K562 (cell line): ENCODE results near the gene SELENOI.

Experiments
- EP300 ChIP-seq: IDR thresholded peaks from 2 replicates; pipeline ENCODE4 v1.6.1; 2012; ENCODE audit warnings: low read length, improper control_type of control experiment
- POLR2A ChIP-seq: fragments of 450-650 bp; conservative IDR thresholded peaks from 2 replicates; pipeline ENCODE4 v1.6.1; 2016
- POLR2AphosphoS5 ChIP-seq: IDR thresholded peaks from 2 replicates; pipeline ENCODE4 v1.6.1; 2011; ENCODE audit warnings: mild to moderate bottlenecking, low read depth, low read length, moderate library complexity; ENCODE audit not compliant: control insufficient read depth, insufficient read depth
- POLR2G ChIP-seq: fragments of 200-400 bp; formaldehyde crosslinking; IDR thresholded peaks from 2 replicates; pipeline ENCODE4 v1.6.1; 2017; ENCODE audit warnings: low read depth, mild to moderate bottlenecking, antibody characterized with exemption, low read length, moderate library complexity
- SREBF1 ChIP-seq: fragments of 150-350 bp; IDR thresholded peaks from 2 replicates; pipeline ENCODE4 v1.6.1; 2014; ENCODE audit warnings: antibody characterized with exemption, low read depth, low read length, borderline replicate concordance
- YY1 ChIP-seq, 3 experiments: IDR thresholded peaks; 2 replicates each; pipeline ENCODE4 v1.6.1; 2011; ENCODE audit warnings: low read length in 2 of 3, mild to moderate bottlenecking in 2 of 3, moderate library complexity in 2 of 3, borderline replicate concordance in 1 of 3, control low read depth in 1 of 3, low read depth in 1 of 3; ENCODE audit not compliant: insufficient read depth in 3 of 3, insufficient replicate concordance in 2 of 3, control insufficient read depth in 1 of 3, insufficient read length in 1 of 3; ENCODE audit errors: extremely low read depth in 1 of 3
- ZNF121 ChIP-seq: sonication (generic); formaldehyde crosslinking; conservative IDR thresholded peaks from 2 replicates; pipeline ENCODE4 v1.8.0; 2022; ENCODE audit warnings: missing genetic modification reagents
- ZNF134 ChIP-seq: fragments of 250-450 bp; sonication (Bioruptor Pico); conservative IDR thresholded peaks from 2 replicates; pipeline ENCODE4 v1.4.0; 2020
- TF ChIP-seq, protein P1 (sequence below): fragments of 250-450 bp; sonication (Bioruptor Pico); IDR thresholded peaks from 2 replicates; pipeline ENCODE4 v1.8.0; 2021; ENCODE audit warnings: moderate library complexity, mild to moderate bottlenecking, inconsistent platforms
- TF ChIP-seq, protein P2 (sequence below), 3 experiments: IDR thresholded peaks in 2 of 3; conservative IDR thresholded peaks in 1 of 3; 2 replicates each; pipeline ENCODE4 v1.5.1; 2011 to 2012; ENCODE audit warnings: low read length in 3 of 3, mild to moderate bottlenecking in 3 of 3, control low read depth in 2 of 3, improper control_type of control experiment in 1 of 3, inconsistent platforms in 1 of 3, low read depth in 1 of 3, mixed read lengths in 1 of 3, moderate library complexity in 1 of 3; ENCODE audit not compliant: insufficient read depth in 2 of 3

DNA sequence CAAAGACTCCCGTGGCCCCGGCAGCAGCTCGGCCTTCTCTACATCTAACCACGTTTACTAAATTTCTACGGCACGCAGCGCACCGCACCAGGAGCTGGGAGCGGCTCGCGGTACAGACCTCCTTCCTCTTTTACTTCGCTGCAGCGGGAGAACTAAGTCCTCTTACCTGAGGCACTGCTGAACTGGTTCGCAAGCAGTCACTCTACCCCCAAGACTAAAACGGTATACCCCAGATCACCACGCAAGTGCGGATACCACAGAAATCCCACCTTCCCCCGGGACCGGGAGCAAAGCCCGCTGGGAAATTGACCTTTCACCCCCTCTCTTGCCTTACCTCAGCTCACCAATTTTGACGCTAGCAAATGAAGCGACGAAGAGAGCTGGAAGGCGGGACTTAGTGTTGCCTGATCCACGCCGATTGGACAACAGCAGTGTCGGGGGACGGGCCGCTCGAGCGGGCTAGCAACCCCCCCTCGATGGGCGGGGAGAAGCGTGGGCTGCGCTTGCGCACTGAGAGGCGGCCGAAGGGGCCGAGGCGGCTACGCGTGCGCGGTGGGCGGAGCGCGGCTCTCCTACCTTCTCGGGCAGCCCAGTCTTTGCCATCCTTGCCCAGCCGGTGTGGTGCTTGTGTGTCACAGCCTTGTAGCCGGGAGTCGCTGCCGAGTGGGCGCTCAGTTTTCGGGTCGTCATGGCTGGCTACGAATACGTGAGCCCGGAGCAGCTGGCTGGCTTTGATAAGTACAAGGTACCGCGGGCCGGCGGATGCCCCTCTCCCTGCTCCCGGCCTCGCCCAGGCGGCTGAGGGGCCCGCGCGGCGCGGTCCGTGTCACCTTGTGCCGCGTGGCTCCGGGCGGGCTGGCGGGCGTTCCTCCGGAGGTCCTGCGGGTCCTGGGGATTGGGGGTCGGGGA, at the start of gene SELENOI:
- TF ChIP-seq, protein P1, sequence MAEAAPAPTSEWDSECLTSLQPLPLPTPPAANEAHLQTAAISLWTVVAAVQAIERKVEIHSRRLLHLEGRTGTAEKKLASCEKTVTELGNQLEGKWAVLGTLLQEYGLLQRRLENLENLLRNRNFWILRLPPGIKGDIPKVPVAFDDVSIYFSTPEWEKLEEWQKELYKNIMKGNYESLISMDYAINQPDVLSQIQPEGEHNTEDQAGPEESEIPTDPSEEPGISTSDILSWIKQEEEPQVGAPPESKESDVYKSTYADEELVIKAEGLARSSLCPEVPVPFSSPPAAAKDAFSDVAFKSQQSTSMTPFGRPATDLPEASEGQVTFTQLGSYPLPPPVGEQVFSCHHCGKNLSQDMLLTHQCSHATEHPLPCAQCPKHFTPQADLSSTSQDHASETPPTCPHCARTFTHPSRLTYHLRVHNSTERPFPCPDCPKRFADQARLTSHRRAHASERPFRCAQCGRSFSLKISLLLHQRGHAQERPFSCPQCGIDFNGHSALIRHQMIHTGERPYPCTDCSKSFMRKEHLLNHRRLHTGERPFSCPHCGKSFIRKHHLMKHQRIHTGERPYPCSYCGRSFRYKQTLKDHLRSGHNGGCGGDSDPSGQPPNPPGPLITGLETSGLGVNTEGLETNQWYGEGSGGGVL (CRISPR knock-in tag) = no peak
- peak; percentile 35; the same call in 1 of the 2 replicates for TF ChIP-seq EP300
- TF ChIP-seq POLR2G = peak; percentile 90
- no peak for TF ChIP-seq ZNF121 (CRISPR knock-in tag)
- TF ChIP-seq, protein P2, sequence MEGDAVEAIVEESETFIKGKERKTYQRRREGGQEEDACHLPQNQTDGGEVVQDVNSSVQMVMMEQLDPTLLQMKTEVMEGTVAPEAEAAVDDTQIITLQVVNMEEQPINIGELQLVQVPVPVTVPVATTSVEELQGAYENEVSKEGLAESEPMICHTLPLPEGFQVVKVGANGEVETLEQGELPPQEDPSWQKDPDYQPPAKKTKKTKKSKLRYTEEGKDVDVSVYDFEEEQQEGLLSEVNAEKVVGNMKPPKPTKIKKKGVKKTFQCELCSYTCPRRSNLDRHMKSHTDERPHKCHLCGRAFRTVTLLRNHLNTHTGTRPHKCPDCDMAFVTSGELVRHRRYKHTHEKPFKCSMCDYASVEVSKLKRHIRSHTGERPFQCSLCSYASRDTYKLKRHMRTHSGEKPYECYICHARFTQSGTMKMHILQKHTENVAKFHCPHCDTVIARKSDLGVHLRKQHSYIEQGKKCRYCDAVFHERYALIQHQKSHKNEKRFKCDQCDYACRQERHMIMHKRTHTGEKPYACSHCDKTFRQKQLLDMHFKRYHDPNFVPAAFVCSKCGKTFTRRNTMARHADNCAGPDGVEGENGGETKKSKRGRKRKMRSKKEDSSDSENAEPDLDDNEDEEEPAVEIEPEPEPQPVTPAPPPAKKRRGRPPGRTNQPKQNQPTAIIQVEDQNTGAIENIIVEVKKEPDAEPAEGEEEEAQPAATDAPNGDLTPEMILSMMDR (IDR thresholded peaks at IDR 0.05 in 2 of 3, conservative IDR thresholded peaks at IDR 0.05 in 1 of 3; ENCODE audit: insufficient read depth in 2 of 3, low read depth in 1 of 3, low read length in 3 of 3) = no peak
- TF ChIP-seq SREBF1 = no peak
- TF ChIP-seq POLR2AphosphoS5 = peak; percentile 91
- TF ChIP-seq YY1 (IDR thresholded peaks at IDR 0.05; ENCODE audit: borderline replicate concordance in 1 of 3, control insufficient read depth in 1 of 3, extremely low read depth in 1 of 3, insufficient read depth in 3 of 3, insufficient read length in 1 of 3, insufficient replicate concordance in 2 of 3, low read depth in 1 of 3, low read length in 2 of 3) = peak in 2 of 3 experiments; percentile 31 to 70
- TF ChIP-seq POLR2A = peak; percentile 99
- TF ChIP-seq ZNF134 (CRISPR knock-in tag) = 0 out of 2 replicates have a peak, but pooled peaks have one; percentile 3
